Measurements from ENCODE around the gene NAB2. TPM values are rescaled to one million over a fixed set of nuclear protein-coding genes. Genes with fewer than 3 reads are reported as not detected.

The NAB2 gene
- polyA plus RNA-seq, 1 donor (not counting 4 experiments of a cell fraction or from before 2014, with no cell fraction given), result 22.0 TPM

DNA sequence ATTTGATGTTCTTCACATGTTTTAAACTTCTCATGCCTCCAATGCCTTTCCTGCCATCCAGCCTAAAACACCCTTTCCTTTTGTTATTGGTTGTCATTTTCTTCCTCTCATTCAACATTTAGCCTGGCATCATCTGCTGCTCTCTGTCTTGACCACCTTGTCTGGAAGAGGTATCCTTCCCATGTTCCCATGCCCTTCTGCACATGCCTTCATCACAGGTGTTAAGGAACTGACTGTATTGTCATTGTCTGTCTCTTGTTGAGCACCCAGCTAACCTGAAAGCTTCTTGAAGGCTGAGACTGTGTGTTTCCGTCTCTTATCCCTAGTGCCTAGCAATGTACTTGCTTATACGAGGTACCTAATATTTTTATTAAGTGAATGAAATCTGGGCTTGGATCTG, 34.9 kb downstream of the NAB2 start:
- no peak for FAIRE-seq

DNA sequence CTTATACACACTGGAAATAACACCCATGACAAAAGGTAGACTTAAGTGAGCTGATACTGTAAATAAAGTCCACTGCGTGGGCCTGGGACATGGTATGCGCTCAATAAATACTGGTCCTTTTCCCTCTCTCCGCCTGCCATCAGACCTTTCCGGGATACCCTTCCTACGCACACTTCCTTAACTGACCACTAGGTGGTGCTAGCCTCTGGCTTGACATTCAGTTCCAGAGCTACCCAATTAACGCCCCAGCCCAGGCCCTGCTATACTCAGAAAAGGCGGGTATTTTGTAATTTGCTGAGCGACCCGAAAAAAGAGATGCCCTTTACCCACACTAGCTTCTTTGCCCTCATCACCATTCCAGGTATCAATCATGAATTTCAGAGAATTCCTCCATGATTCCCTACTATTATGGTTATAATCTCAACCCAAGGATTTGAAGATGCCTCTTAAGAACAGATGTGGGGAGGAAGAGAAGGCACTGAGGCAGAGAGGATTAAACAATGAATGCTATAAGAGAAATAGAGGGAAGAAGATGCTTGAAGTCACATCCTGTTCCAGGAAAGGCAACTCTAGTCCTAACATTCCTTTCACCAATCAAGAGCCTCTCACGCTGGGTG, 35.5 kb downstream of the NAB2 start:
- Histone ChIP-seq H3K9ac (ENCODE audit: control insufficient read depth, extremely low read depth, insufficient read depth, low read length) (no peak overlapping the region), H2AFZ (ENCODE audit: control insufficient read depth, low read length) (no peak overlapping the region), H3K4me2 (ENCODE audit: control insufficient read depth, extremely low read depth, insufficient read depth, low read depth, low read length) (no peak overlapping the region), H3K27ac (ENCODE audit: control insufficient read depth, insufficient read depth, low read length) (no peak overlapping the region), H3K9me1 (ENCODE audit: control insufficient read depth, extremely low read depth, insufficient read depth, low read length) (no peaks in the 10 kb centered on the region), H3K79me2 (ENCODE audit: control insufficient read depth, insufficient read depth, low read length) (no peaks in the 10 kb centered on the region), H3K4me1 (ENCODE audit: control insufficient read depth, extremely low read depth, insufficient read depth, low read length) (peaks cover 16% of the 10 kb centered on the region), H3K4me3 (ENCODE audit: control insufficient read depth in 2 of 3, extremely low read depth in 1 of 3, insufficient read depth in 2 of 3, low read depth in 1 of 3, low read length in 3 of 3) (no peak overlapping the region), H4K20me1 (ENCODE audit: control insufficient read depth, extremely low read depth, insufficient read depth, low read length) (no peaks in the 10 kb centered on the region), H3K36me3 (ENCODE audit: control insufficient read depth in 2 of 2, extremely low read depth in 1 of 2, insufficient read depth in 2 of 2, low read length in 2 of 2) (no peaks in the 10 kb centered on the region), H3K27me3 (ENCODE audit: control insufficient read depth, extremely low read depth, insufficient read depth, low read length) (no peaks in the 10 kb centered on the region), H3K9me3 (ENCODE audit: control insufficient read depth, low read depth, low read length) (no peaks in the 10 kb centered on the region)
- TF ChIP-seq, protein P1, sequence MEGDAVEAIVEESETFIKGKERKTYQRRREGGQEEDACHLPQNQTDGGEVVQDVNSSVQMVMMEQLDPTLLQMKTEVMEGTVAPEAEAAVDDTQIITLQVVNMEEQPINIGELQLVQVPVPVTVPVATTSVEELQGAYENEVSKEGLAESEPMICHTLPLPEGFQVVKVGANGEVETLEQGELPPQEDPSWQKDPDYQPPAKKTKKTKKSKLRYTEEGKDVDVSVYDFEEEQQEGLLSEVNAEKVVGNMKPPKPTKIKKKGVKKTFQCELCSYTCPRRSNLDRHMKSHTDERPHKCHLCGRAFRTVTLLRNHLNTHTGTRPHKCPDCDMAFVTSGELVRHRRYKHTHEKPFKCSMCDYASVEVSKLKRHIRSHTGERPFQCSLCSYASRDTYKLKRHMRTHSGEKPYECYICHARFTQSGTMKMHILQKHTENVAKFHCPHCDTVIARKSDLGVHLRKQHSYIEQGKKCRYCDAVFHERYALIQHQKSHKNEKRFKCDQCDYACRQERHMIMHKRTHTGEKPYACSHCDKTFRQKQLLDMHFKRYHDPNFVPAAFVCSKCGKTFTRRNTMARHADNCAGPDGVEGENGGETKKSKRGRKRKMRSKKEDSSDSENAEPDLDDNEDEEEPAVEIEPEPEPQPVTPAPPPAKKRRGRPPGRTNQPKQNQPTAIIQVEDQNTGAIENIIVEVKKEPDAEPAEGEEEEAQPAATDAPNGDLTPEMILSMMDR (optimal IDR thresholded peaks at IDR 0.05 in 1 of 3, IDR thresholded peaks at IDR 0.05 in 1 of 3, conservative IDR thresholded peaks at IDR 0.05 in 1 of 3; ENCODE audit: extremely low read depth in 1 of 3, insufficient read depth in 2 of 3, low read length in 3 of 3), result peak; percentile 90 to 98 (median 98)
- TF ChIP-seq EZH2 (IDR thresholded peaks at IDR 0.05; ENCODE audit: low read length), result no peak
- no peak for DNase-seq (ENCODE audit: low read depth, low spot score)
- dilution Hi-C loops (cut with MboI; ENCODE audit: extremely low pct_ligation_motif_present, low sequenced_read_pairs), result no loop called here
- no peak for FAIRE-seq

More for the DNA sequence above, 34.9 kb downstream of the NAB2 start:
- H2AFZ ChIP-seq (ENCODE audit: control insufficient read depth, low read length), result no peak overlapping the region
- dilution Hi-C loops (cut with MboI; ENCODE audit: extremely low pct_ligation_motif_present, low sequenced_read_pairs), result no loop called here
- H3K9ac ChIP-seq (ENCODE audit: control insufficient read depth, extremely low read depth, insufficient read depth, low read length), result no peak overlapping the region
- H3K4me3 ChIP-seq (ENCODE audit: control insufficient read depth in 2 of 3, extremely low read depth in 1 of 3, insufficient read depth in 2 of 3, low read depth in 1 of 3, low read length in 3 of 3), result no peak overlapping the region
- H3K4me1 ChIP-seq (ENCODE audit: control insufficient read depth, extremely low read depth, insufficient read depth, low read length), result peaks cover 21% of the 10 kb centered on the region
- H3K79me2 ChIP-seq (ENCODE audit: control insufficient read depth, insufficient read depth, low read length), result no peaks in the 10 kb centered on the region
- H3K36me3 ChIP-seq (ENCODE audit: control insufficient read depth in 2 of 2, extremely low read depth in 1 of 2, insufficient read depth in 2 of 2, low read length in 2 of 2), result no peaks in the 10 kb centered on the region
- H4K20me1 ChIP-seq (ENCODE audit: control insufficient read depth, extremely low read depth, insufficient read depth, low read length), result no peaks in the 10 kb centered on the region
- DNase-seq (ENCODE audit: low read depth, low spot score), result no peak
- no peak overlapping the region for H3K4me2 ChIP-seq (ENCODE audit: control insufficient read depth, extremely low read depth, insufficient read depth, low read depth, low read length)
- no peaks in the 10 kb centered on the region for H3K27me3 ChIP-seq (ENCODE audit: control insufficient read depth, extremely low read depth, insufficient read depth, low read length)
- no peaks in the 10 kb centered on the region for H3K9me3 ChIP-seq (ENCODE audit: control insufficient read depth, low read depth, low read length)
- no peaks in the 10 kb centered on the region for H3K9me1 ChIP-seq (ENCODE audit: control insufficient read depth, extremely low read depth, insufficient read depth, low read length)
- no peak overlapping the region for H3K27ac ChIP-seq (ENCODE audit: control insufficient read depth, insufficient read depth, low read length)
- TF ChIP-seq EZH2 (IDR thresholded peaks at IDR 0.05; ENCODE audit: low read length), result no peak
- TF ChIP-seq, protein P1 (optimal IDR thresholded peaks at IDR 0.05 in 1 of 3, IDR thresholded peaks at IDR 0.05 in 1 of 3, conservative IDR thresholded peaks at IDR 0.05 in 1 of 3; ENCODE audit: extremely low read depth in 1 of 3, insufficient read depth in 2 of 3, low read length in 3 of 3), result no peak

Data from keratinocyte (primary cell).